T47D (cell line): ENCODE measurements around the gene ASMTL.

Experiments used
- DNase-seq, 2 experiments: peaks; one replicate each; pipeline versions ENCODE4 v3.0.0 to v3.0.0-alpha.2; 2011 to 2012; ENCODE audit warnings: low read depth in 1 of 2, low spot score in 1 of 2
- JUND ChIP-seq: IDR thresholded peaks from 2 replicates; pipeline ENCODE4 v1.6.1; 2012; ENCODE audit warnings: low read depth
- in situ Hi-C: cut with HindIII; loops from 2 replicates; pipeline ENCODE4 v1.10.0; 2016; ENCODE audit warnings: low sequenced_read_pairs, low pct_unique_long_range_greater_than_20kb

ASMTL gene

GRCh38 chrX:1395646-1396216, 57.0 kb downstream of the ASMTL start:
- no peak for DNase-seq
- no peak for TF ChIP-seq JUND
- in situ Hi-C loops, result no loop called here

- in situ Hi-C loops, result no loop called here
- no peak for TF ChIP-seq JUND
- no peak for DNase-seq
Observed at GRCh38 chrX:1394731-1395501, 57.8 kb downstream of the ASMTL start.

GRCh38 chrX:1393871-1394615, 58.7 kb downstream of the ASMTL start:
- in situ Hi-C loops, result no loop called here
- no peak for DNase-seq
- TF ChIP-seq JUND, result no peak

GRCh38 chrX:1392376-1393068, 60.2 kb downstream of the ASMTL start:
- DNase-seq, result peak; percentile 37 to 83
- in situ Hi-C loops, result no loop called here
- no peak for TF ChIP-seq JUND

GRCh38 chrX:1391707-1392375, 60.9 kb downstream of the ASMTL start, which contains the start of gene SLC25A6:
Gene SLC25A6 (minus strand): TSS chrX:1392113. CDS start chrX:1392009, 104 bp downstream.
- no peak for TF ChIP-seq JUND
- in situ Hi-C loops, result no loop called here
- DNase-seq, result peak; percentile 92 to 96

GRCh38 chrX:1391370-1391706, 61.4 kb downstream of the ASMTL start:
- in situ Hi-C loops, result no loop called here
- peak in 1 of 2 experiments; percentile 77 for DNase-seq
- no peak for TF ChIP-seq JUND

- no peak for DNase-seq
- no peak for TF ChIP-seq JUND
- in situ Hi-C loops, result no loop called here
Observed at GRCh38 chrX:1390621-1391369, 61.9 kb downstream of the ASMTL start.

GRCh38 chrX:1389993-1390285, 62.8 kb downstream of the ASMTL start:
- in situ Hi-C loops, result no loop called here
- DNase-seq, result no peak
- TF ChIP-seq JUND, result no peak

GRCh38 chrX:1389181-1389992, 63.3 kb downstream of the ASMTL start:
- in situ Hi-C loops, result no loop called here
- TF ChIP-seq JUND, result no peak
- no peak for DNase-seq

- in situ Hi-C loops, result no loop called here
- TF ChIP-seq JUND, result no peak
Observed at GRCh38 chrX:1388651-1389050, 64.1 kb downstream of the ASMTL start.

GRCh38 chrX:1387141-1387776, 65.5 kb downstream of the ASMTL start:
- TF ChIP-seq JUND, result no peak
- no peak for DNase-seq
- in situ Hi-C loops, result no loop called here

More at GRCh38 chrX:1388651-1389050, 64.1 kb downstream of the ASMTL start:
- DNase-seq, result no peak
